Endodermal cell (in vitro differentiated cells): ENCODE data around the gene HMGCS2. TPM values are rescaled to one million over a fixed set of nuclear protein-coding genes. Genes with fewer than 3 reads are reported as not detected.

Experiments
- DNase-seq: peaks from one replicate; pipeline ENCODE4 v3.0.0-alpha.2; 2017
- H3K27ac ChIP-seq: 2 replicates; pipeline ENCODE4 v1.5.1; 2013; ENCODE audit warnings: mild to moderate bottlenecking, low read depth, low read length, moderate library complexity
- H3K27me3 ChIP-seq: 2 replicates; pipeline ENCODE4 v1.6.1; 2013; ENCODE audit warnings: mild to moderate bottlenecking, low read length, moderate library complexity; ENCODE audit not compliant: insufficient read depth, control insufficient read depth, poor library complexity, severe bottlenecking
- H3K36me3 ChIP-seq: 2 replicates; pipeline ENCODE4 v1.7.0; 2013; ENCODE audit warnings: mild to moderate bottlenecking, low read length, moderate library complexity; ENCODE audit not compliant: control insufficient read depth, insufficient read depth
- H3K4me1 ChIP-seq: one replicate; pipeline ENCODE4 v1.7.0; 2013; ENCODE audit warnings: low read length; ENCODE audit not compliant: control insufficient read depth, insufficient read depth
- H3K4me3 ChIP-seq: 2 replicates; pipeline ENCODE4 v1.5.1; 2013; ENCODE audit warnings: mild to moderate bottlenecking, low read length, moderate library complexity
- H3K9ac ChIP-seq: 2 replicates; pipeline ENCODE4 v1.6.1; 2013; ENCODE audit warnings: mild to moderate bottlenecking, low read length, moderate library complexity; ENCODE audit not compliant: poor library complexity, severe bottlenecking; ENCODE audit errors: extremely low read depth
- H3K9me3 ChIP-seq: 2 replicates; pipeline ENCODE4 v1.6.1; 2013; ENCODE audit warnings: mild to moderate bottlenecking, low read length, moderate library complexity; ENCODE audit not compliant: control insufficient read depth
- H3K27ac Mint-ChIP-seq: 2 replicates; pipeline ENCODE4 v1.8.0; 2020; ENCODE audit warnings: mixed read lengths
- H3K27me3 Mint-ChIP-seq: 2 replicates; pipeline ENCODE4 v1.8.0; 2021; ENCODE audit warnings: mild to moderate bottlenecking, mixed read lengths; ENCODE audit not compliant: insufficient read depth
- H3K36me3 Mint-ChIP-seq: 2 replicates; pipeline ENCODE4 v1.8.0; 2020; ENCODE audit warnings: low read depth, mixed read lengths
- H3K4me1 Mint-ChIP-seq: 2 replicates; pipeline ENCODE4 v1.8.0; 2020; ENCODE audit warnings: mixed read lengths
- H3K4me3 Mint-ChIP-seq: 2 replicates; pipeline ENCODE4 v1.8.0; 2020; ENCODE audit warnings: mild to moderate bottlenecking, moderate library complexity, mixed read lengths
- H3K9me3 Mint-ChIP-seq: 2 replicates; pipeline ENCODE4 v1.8.0; 2020; ENCODE audit warnings: mild to moderate bottlenecking, mixed read lengths
- WGBS, 2 experiments: methylation state at CpG; one replicate each; pipeline versions ENCODE4 v1.1.5 to v1.1.7; 2013; ENCODE audit warnings: missing lambda C conversion rate in 2 of 2, mixed read lengths in 1 of 2; ENCODE audit not compliant: insufficient coverage in 1 of 2, insufficient read length in 1 of 2; 5-methylcytosine and 5-hydroxymethylcytosine counted together
- total RNA-seq, 2 donors: library from RNA; stranded (reverse); fragmentation: NEBNext Ultra II Directional in 1 of 2; extraction: Animal tissue kit (Norgen Biotek cat#: 25700) in 1 of 2; gene quantifications; 2 replicates in 1 of 2; 3 replicates in 1 of 2; pipeline ENCODE4 v1.2.1, GENCODE V29; 2021
- TF ChIP-seq, protein P1 (sequence below): fragments of 200-600 bp; sonication (generic); conservative IDR thresholded peaks from 2 replicates; pipeline ENCODE4 v1.5.0; 2021; ENCODE audit warnings: antibody characterized with exemption, mild to moderate bottlenecking

The HMGCS2 gene
- total RNA-seq, 2 donors from 2014 or later: not detected

- DNase-seq: peak; percentile 81
- peaks cover 3% of the 10 kb centered on the region for H3K36me3 Mint-ChIP-seq
- H3K4me3 Mint-ChIP-seq: peak overlapping the region; percentile 90
- Histone ChIP-seq H3K36me3 (no peaks in the 10 kb centered on the region), H3K4me3 (peak overlapping the region; percentile 99), H3K9me3 (no peaks in the 10 kb centered on the region), H3K27ac (peak overlapping the region; percentile 96), H3K9ac (peak overlapping the region; percentile 94), H3K4me1 (peaks cover 12% of the 10 kb centered on the region), H3K27me3 (no peaks in the 10 kb centered on the region)
- TF ChIP-seq, protein P1, sequence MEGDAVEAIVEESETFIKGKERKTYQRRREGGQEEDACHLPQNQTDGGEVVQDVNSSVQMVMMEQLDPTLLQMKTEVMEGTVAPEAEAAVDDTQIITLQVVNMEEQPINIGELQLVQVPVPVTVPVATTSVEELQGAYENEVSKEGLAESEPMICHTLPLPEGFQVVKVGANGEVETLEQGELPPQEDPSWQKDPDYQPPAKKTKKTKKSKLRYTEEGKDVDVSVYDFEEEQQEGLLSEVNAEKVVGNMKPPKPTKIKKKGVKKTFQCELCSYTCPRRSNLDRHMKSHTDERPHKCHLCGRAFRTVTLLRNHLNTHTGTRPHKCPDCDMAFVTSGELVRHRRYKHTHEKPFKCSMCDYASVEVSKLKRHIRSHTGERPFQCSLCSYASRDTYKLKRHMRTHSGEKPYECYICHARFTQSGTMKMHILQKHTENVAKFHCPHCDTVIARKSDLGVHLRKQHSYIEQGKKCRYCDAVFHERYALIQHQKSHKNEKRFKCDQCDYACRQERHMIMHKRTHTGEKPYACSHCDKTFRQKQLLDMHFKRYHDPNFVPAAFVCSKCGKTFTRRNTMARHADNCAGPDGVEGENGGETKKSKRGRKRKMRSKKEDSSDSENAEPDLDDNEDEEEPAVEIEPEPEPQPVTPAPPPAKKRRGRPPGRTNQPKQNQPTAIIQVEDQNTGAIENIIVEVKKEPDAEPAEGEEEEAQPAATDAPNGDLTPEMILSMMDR: no peak
- no peaks in the 10 kb centered on the region for H3K9me3 Mint-ChIP-seq
- H3K27ac Mint-ChIP-seq: peak overlapping the region; percentile 91
- peaks cover 42% of the 10 kb centered on the region for H3K4me1 Mint-ChIP-seq
- H3K27me3 Mint-ChIP-seq: peaks cover 2% of the 10 kb centered on the region
- 66 to 69% methylated on average over 5 to 6 of the region's 6 CpGs for WGBS, 2 experiments
Observed at GRCh38 chr1:119713749-119714456, 54.8 kb downstream of the HMGCS2 start.

- Histone ChIP-seq H3K27ac (peak overlapping the region; percentile 96), H3K27me3 (no peaks in the 10 kb centered on the region), H3K4me3 (peak overlapping the region; percentile 99), H3K4me1 (peaks cover 12% of the 10 kb centered on the region), H3K36me3 (no peaks in the 10 kb centered on the region), H3K9ac (peak overlapping the region; percentile 94), H3K9me3 (no peaks in the 10 kb centered on the region)
- DNase-seq: peak; percentile 70
- peak overlapping the region; percentile 91 for H3K27ac Mint-ChIP-seq
- no peaks in the 10 kb centered on the region for H3K9me3 Mint-ChIP-seq
- TF ChIP-seq, protein P1: no peak
- H3K27me3 Mint-ChIP-seq: peaks cover 2% of the 10 kb centered on the region
- peak overlapping the region; percentile 90 for H3K4me3 Mint-ChIP-seq
- peaks cover 3% of the 10 kb centered on the region for H3K36me3 Mint-ChIP-seq
- peaks cover 36% of the 10 kb centered on the region for H3K4me1 Mint-ChIP-seq
- 9 to 13% methylated on average over 9 to 17 of the region's 17 CpGs for WGBS, 2 experiments
Observed at GRCh38 chr1:119713039-119713748, 55.5 kb downstream of the HMGCS2 start.

DNA sequence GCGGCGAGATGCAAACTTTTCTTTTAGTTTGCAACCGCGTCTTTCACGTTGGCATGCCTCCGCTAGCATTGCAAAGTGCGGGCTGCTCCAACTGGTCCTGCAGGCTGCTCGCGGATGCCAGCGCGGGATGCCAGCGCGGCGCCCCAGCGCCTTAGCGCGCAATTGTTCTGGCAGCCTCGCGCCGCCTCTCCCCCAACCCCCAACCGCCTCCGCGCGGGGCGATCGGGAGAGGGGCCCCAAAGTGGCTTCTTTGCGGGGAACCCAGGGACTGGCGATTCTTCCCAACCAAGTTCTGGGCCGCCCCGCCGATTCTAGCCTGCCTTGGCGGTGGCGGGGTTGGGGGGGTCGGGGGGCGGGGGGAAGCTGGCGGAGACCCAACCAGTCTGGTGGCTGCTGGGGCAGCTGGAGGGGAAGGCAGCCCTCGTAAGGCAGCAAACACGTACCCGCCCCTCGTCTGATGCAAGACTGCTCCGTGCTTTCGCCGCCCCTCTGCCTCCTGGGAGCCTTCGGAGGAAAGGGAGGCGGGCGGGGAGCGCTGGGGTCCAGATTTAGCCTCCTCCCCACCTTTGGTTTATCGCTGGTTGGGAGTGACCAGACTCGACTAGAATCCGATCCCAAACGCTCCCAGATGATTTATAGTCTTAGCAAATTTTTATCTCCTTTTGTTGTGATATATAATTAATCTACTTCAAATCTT is 56.2 kb downstream of the HMGCS2 start:
- peaks cover 12% of the 10 kb centered on the region for H3K4me1 ChIP-seq
- TF ChIP-seq, protein P1: no peak
- peak overlapping the region; percentile 90 for H3K4me3 Mint-ChIP-seq
- peak overlapping the region; percentile 96 for H3K27ac ChIP-seq
- H3K27ac Mint-ChIP-seq: peak overlapping the region; percentile 94
- H3K36me3 ChIP-seq: no peaks in the 10 kb centered on the region
- DNase-seq: peak; percentile 95
- peak overlapping the region; percentile 94 for H3K9ac ChIP-seq
- no peaks in the 10 kb centered on the region for H3K9me3 ChIP-seq
- WGBS, 2 experiments: 0% methylated on average over 5 to 47 of the region's 51 CpGs
- peaks cover 2% of the 10 kb centered on the region for H3K27me3 Mint-ChIP-seq
- peak overlapping the region; percentile 99 for H3K4me3 ChIP-seq
- H3K36me3 Mint-ChIP-seq: peaks cover 3% of the 10 kb centered on the region
- no peaks in the 10 kb centered on the region for H3K27me3 ChIP-seq
- no peaks in the 10 kb centered on the region for H3K9me3 Mint-ChIP-seq
- H3K4me1 Mint-ChIP-seq: peaks cover 33% of the 10 kb centered on the region
